Measurements from ENCODE around the gene BARX1.
"Not testable (repeated sequence)": the region's sequence is repeated elsewhere in the genome, so short reads cannot be mapped to it uniquely, and the experiment has no call there.

Gene BARX1

DNA sequence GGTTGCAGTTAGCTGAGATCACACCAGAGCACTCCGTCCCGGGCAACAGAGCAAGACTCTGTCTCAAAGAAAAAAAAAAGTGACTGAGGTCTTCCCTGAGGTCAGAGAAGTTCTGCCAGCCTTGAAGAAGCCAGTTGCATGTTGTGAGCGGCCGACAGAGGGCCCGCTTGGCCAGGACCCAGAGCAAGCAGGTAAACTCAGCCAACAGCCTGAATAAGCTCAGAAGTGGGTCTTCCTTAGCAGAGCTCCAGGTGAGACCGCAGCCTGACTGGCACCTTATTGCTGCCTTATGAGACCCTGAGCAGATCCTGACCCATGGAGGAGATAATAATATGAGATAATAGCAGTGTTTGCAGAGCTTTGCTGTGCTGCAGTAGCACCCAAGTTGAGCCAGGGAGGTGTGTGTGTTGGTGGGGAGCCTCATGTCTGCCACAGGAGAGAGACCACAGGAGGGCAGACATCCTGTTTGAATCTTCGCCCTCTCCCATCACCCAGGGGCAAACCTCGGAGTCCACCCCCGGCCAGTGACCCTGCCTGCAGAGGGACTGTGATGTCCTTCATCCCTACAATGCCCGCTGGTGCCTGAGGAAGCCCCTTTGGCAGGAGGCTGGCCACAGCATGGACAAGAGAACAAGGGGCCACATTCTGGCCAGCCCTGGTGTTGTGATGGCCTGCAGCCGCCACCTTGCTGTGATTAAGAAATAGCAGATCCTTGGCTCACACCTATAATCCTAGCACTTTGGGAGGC, 10.8 kb upstream of the BARX1 start:
- DNase-seq (ENCODE audit: low read depth in 2 of 2) = no peak

DNA sequence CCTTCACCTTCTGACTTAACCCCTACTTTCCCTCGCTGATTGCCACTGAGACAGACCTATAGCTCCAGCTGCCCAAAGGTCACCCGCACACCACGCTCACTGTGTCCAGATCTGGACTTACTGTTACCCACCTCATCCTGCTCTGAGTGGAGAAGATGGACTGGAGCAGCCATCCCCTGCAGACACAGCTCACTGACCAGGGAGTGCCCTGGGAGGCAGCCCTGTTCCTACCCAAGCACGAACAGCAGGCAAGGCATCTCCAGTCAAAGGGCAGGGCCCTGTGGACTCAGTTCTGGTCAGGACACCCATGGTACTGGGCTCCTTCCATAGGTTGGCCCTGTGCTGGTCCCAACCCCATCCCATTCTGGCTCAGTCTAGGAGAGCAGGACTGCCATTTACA, 9.5 kb upstream of the BARX1 start:
- DNase-seq (ENCODE audit: low read depth in 2 of 2) = no peak

DNA sequence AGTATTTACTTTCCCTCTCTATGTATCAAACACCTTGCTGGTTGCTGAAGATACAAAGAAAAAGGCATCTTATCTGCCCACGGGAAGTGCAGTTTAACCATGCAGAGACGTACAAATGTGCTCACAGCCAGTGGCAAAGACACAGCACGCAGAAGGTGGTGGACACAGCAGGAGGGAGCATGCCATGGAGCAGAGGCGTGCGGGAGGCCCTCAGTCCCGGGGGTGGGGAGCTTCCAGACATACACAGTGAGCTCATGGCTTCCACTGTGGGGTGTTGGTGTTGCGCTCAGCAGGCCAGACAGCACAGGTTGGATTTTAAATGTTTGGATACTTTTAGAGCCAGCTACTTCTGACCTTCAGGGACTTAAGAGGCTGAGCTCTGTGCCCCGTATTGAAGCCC, 8.8 kb upstream of the BARX1 start:
- no peak for DNase-seq (ENCODE audit: low read depth in 2 of 2)

DNA sequence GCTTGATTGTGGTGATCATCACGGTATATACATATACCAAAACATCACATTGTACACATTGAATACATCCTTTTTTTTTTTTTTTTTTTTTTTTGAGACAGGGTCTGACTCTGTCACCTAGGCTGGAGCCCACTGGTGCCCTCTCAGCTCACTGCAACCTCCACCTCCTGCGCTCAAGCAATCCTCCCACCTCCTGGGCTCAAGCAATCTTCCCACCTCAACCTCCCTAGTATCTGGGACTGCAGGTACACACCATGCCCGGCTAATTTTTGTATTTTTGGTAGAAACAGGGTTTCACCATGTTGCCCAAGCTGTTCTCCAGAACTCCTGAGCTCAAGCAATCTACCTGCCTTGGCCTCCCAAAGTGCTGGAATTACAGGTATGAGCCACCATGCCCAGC, 8.3 kb upstream of the BARX1 start:
- DNase-seq (ENCODE audit: low read depth in 2 of 2) = not testable (repeated sequence)

DNA sequence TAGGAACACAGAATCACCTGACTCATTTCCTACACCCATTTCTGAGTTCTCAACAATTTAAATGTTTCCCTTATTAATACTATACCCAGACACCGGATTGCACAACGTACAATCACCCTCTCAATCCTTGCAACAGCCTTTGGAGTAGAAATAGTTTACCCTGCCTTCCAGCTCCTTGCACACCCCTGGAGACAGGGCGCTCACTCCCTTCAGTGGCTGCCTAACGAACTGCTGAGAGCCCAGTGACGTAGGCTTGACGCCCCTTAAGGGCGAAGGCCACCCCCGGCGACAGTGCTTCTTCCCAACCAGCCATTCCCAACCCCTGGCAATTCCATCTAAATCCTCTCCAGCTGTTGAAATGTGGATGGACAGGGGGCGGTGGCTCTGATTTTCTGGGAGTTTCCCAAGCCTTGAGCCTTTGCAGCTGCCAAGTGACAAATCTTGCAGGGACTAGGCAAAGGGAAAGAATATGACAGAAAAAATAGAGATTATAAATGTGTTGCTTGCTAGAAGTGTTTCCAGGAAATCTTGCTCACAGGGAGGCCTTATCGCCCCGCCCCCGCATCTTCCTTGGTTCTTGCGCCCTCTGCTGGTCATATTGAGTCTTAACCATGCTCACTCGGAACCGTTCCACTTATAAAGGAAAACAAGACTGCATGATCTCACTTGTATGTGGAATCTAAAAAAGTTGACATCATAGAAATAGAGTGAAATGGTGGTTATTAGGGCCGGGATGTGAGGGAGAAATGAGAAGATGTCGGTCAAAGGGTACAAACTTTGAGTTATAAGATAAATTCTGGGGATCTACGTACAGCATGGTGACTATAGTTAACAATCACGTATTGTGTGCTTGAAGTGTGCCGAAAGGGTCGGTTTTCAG, 7.6 kb upstream of the BARX1 start:
- peak; percentile 57 to 68 for DNase-seq (ENCODE audit: low read depth in 2 of 2)

DNA sequence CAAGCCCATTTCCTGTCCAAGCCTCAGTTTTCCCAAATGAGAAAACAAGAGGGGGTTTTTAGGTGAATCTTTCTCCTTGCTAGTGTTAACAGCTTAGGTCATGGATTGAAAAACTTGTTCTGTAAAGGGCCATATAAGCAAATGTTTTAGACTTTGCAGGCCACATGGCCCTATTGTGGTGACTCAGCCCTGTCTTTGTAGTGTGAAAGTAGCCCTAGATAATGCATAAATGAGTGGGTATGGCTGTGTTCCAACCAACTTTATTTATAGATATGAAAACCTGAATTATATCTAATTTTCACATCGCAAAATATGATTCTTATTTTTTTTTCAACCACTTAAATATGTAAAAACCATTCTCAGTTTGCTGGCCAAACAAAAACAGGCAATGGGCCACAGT, 6.9 kb upstream of the BARX1 start:
- DNase-seq (ENCODE audit: low read depth in 2 of 2) = no peak

GRCh38 chr9:93960971-93961841, 6.1 kb upstream of the BARX1 start:
- no peak for DNase-seq (ENCODE audit: low read depth in 2 of 2)

GRCh38 chr9:93960221-93960970, 5.2 kb upstream of the BARX1 start:
- DNase-seq (ENCODE audit: low read depth in 2 of 2) = no peak

GRCh38 chr9:93959739-93960154, 4.6 kb upstream of the BARX1 start:
- DNase-seq (ENCODE audit: low read depth in 2 of 2) = no peak

DNA sequence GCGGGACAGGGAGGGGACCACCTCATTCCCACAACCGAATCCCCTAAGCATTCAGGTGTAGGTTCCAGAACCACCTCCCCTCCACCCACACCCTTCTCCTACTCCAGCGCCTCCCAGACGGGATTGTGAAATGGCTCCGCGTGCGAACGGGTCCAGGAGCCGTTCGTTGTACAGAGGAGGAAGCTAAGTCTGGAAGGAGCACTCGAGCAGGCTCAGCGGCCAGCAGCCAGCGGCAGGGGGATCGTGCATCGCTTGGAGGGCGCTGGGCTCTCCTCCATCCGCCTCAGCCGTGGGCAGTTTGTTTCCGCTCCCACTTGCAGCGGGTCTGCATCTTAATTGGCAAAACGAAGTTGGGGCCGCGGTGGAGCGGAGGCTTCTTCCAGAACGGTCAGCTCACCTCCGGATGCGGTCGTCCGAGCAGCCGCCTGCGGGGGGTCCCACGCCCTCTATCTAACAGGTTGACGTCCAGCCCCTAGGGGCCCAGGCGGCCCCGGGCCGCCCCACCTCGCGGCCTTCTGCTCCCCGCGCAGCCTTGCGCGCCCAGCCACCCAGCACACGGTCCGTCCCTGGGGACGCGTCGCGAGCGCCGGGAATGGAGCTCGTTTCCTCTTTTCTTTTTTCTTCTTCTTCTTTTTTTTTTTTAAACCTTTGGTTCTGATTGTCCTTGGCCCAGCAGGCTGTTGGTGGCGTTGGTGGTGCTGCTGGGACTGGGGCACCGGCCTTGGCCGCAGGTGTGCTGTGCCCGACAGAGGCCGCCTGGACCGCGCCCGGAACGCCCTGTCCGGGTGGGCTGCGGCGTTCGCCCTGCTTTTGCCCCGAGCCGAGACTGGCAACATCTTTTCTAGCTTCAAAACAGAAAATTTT, 3.9 kb upstream of the BARX1 start:
- no peak for DNase-seq (ENCODE audit: low read depth in 2 of 2)

GRCh38 chr9:93958121-93958818, 3.1 kb upstream of the BARX1 start:
- DNase-seq (ENCODE audit: low read depth in 2 of 2) = no peak

DNA sequence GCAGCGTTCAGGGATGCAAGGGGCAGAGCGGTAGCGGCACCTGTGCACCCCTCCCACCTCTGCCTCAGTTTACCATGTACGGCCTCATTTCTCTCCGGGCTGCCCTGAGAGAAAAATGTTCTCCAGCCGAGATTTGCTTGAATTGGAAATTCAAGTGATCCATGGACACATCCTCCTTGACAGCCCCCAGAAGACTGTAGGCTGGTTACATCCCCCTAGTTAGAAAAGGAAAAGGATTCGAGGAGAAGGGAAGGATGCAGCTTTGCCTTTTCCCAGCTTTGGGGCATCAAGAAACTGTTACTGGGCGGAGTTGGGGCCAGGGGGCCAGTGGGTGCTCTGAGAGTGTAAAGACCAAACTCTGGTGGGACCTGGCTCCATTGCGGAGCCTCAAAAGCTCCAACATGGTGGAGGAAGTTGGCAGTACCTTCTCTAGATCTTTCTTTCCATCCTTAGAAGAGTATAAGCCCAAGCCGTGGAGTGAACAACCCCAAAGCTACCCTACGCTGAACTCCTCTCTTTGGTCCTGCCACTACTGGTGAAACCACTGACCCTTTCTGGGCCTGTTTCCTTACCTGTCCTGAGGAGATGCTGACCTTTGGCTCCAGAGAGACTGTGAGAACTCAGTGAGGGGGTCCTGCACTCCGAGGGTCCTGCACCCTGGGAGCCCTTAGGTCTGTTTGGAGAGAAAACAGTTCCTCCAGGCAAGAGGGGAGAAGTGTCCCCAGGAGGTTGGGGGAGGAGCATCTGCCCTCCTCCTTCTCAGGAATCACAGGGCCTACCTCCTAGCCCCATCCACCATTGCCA, 1.0 kb upstream of the BARX1 start:
- no peak for DNase-seq (ENCODE audit: low read depth in 2 of 2)

- no peak for DNase-seq (ENCODE audit: low read depth in 2 of 2)
Measured at GRCh38 chr9:93954434-93955061, 607 bp downstream of the BARX1 start.

- no peak for DNase-seq (ENCODE audit: low read depth in 2 of 2)
Measured at GRCh38 chr9:93953496-93954433, 1.4 kb downstream of the BARX1 start.

- no peak for DNase-seq (ENCODE audit: low read depth in 2 of 2)
Measured at GRCh38 chr9:93952784-93953495, 2.2 kb downstream of the BARX1 start.

DNA sequence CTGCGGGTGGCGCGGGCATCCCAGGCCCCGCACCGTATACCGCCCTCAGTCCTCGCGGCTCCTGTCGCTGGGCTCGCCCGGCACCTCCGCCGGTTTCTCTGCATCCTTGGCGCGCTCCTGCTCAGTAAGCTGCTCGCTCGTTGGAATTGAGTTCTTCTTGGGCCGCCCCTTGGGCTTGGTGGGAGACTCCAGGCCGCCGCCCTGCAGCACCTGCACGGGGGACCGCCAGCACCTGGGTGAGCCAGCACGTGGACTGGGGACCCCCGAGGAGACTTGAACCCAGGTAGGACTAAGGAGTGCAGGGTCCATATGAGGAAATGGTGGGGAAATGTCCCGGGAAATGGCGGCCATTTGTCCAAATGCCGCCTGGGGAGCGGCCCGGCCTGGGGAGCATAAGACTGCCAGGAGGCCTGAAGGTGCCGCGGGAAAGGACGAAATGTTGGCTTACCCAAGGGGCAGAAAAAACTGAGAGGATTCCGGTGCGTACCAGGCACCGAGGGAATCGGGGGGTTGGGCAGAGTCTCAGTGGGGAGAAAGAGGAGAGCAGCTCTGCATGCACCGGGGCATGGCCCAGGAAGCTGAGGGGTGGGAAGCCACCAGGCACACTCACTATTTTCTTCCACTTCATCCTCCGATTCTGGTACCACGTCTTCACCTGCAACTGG, 2.9 kb downstream of the BARX1 start:
- no peak for DNase-seq (ENCODE audit: low read depth in 2 of 2)
